ENCODE results near the gene RTP3.

GRCh38 chr3:46497556-46498265 is at the start of gene RTP3:
- TF ChIP-seq CTCF (IDR thresholded peaks at IDR 0.05) = no peak
- no peak for TF ChIP-seq POLR2AphosphoS5 (IDR thresholded peaks at IDR 0.05)

All from stomach (tissue), 4 donors.